Measurements from ENCODE around the gene FBXW7.

DNA sequence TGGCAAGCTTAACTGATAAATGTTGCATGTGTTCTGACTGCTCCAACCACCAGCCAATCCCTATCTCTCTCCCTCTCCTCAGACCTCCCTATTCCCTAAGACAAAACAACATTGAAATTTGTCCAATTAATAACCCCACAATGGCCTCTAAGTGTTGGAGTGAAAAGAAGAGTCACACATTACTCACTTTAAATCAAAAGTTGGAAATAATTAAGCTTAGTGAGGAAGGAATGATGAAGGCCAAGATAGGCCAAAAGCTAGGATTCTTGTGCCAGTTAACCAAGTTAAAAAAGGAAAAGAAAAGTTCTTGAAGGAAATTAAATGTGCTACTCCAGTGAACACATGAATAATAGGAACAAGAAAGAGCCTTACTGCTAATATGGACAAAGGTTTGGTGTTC lies 55.6 kb downstream of the FBXW7 start:
- TF ChIP-seq, protein P1, sequence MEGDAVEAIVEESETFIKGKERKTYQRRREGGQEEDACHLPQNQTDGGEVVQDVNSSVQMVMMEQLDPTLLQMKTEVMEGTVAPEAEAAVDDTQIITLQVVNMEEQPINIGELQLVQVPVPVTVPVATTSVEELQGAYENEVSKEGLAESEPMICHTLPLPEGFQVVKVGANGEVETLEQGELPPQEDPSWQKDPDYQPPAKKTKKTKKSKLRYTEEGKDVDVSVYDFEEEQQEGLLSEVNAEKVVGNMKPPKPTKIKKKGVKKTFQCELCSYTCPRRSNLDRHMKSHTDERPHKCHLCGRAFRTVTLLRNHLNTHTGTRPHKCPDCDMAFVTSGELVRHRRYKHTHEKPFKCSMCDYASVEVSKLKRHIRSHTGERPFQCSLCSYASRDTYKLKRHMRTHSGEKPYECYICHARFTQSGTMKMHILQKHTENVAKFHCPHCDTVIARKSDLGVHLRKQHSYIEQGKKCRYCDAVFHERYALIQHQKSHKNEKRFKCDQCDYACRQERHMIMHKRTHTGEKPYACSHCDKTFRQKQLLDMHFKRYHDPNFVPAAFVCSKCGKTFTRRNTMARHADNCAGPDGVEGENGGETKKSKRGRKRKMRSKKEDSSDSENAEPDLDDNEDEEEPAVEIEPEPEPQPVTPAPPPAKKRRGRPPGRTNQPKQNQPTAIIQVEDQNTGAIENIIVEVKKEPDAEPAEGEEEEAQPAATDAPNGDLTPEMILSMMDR (conservative IDR thresholded peaks at IDR 0.05 in 1 of 2, IDR thresholded peaks at IDR 0.05 in 1 of 2; ENCODE audit: extremely low read depth in 1 of 2, insufficient read depth in 1 of 2, low read depth in 1 of 2, low read length in 2 of 2), result no peak
- TF ChIP-seq EZH2 (IDR thresholded peaks at IDR 0.05; ENCODE audit: borderline replicate concordance, low read length), result no peak
